ENCODE results near the gene GPR15. TPM values are rescaled to one million over a fixed set of nuclear protein-coding genes. Genes with fewer than 3 reads are reported as not detected.
A peak's percentile ranks its signal among the peaks of the same experiment; 100 is the strongest.

Gene GPR15
- total RNA-seq, 1 experiment from 2014 or later, result not detected

DNA sequence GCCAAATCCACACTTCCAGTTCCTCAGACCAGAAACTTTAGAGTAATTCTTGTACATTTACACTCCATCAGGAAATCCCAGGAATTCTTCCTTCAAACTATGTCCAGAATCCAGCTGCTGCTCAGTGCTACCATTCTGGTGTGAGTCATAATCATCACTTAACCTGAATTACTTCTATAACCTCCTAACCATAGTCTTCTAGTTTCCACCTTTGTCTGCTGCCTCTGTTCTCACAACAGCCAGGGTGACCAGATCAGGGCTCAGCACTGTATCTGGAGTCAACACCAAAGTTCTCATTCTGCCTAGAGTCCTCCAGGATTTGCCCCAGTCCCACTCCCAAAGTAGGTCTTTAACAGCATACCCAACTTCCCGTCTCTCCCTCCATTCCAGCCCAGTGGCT lies 12.4 kb upstream of the GPR15 start (continued):
- no peak for TF ChIP-seq HMGXB4 (CRISPR knock-in tag; IDR thresholded peaks at IDR 0.05)
- TF ChIP-seq, protein P1, sequence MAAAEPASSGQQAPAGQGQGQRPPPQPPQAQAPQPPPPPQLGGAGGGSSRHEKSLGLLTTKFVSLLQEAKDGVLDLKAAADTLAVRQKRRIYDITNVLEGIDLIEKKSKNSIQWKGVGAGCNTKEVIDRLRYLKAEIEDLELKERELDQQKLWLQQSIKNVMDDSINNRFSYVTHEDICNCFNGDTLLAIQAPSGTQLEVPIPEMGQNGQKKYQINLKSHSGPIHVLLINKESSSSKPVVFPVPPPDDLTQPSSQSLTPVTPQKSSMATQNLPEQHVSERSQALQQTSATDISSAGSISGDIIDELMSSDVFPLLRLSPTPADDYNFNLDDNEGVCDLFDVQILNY (CRISPR knock-in tag; IDR thresholded peaks at IDR 0.05), result no peak
- no peak for TF ChIP-seq HMGA2 (CRISPR knock-in tag; IDR thresholded peaks at IDR 0.05)
- TF ChIP-seq SOX15 (CRISPR knock-in tag; IDR thresholded peaks at IDR 0.05), result no peak
- TF ChIP-seq, protein P2, sequence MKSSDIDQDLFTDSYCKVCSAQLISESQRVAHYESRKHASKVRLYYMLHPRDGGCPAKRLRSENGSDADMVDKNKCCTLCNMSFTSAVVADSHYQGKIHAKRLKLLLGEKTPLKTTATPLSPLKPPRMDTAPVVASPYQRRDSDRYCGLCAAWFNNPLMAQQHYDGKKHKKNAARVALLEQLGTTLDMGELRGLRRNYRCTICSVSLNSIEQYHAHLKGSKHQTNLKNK (CRISPR knock-in tag; IDR thresholded peaks at IDR 0.05), result no peak

DNA sequence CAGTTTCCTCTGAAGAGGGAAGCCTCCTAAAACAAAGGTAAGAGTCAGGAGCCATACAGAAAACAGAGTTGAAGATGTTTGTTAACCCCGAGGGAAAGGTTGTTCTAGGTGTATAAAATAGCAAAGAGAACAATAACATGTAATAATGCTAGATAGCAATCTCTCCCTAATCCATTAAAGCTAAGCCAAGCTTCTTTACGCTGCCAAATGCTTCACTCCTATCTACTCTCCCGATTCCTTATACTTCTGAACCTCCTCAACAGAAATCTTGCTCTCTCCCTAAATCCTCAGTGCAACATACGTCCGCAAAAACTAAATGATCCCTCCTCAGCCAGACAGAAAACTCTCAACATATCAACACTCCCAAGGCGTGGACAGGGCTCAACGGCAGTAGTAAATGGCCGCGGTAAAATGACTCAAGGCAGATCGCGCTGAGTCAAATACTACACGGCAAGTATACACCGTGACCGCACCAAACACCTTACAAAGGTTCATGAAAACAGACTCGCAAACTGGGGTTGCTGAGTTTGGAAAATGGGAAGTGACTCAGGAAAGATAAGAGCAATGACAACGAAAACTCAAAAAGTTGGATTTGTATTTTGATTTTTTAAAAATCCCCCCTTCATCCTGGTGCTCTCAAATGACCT lies 9.8 kb upstream of the GPR15 start:
- DNase-seq (ENCODE audit: low spot score) (peak; percentile 19), ATAC-seq (peak; percentile 13)
- Mint-ChIP-seq H3K27ac (peak overlapping the region; percentile 93), H3K4me1 (peaks cover 41% of the 10 kb centered on the region), H3K4me3 (peak overlapping the region; percentile 90), H3K27me3 (ENCODE audit: low read depth) (no peaks in the 10 kb centered on the region), H3K36me3 (peaks cover 28% of the 10 kb centered on the region), H3K9me3 (no peaks in the 10 kb centered on the region)
- CTCF ChIA-PET, result interaction anchor here (0.8 to 1.2 kb wide), 3 partner anchors 10 to 178 kb away, joined by 3 to 5 read pairs (median 4); partner anchors contain the start of gene GPR15
- POLR2A ChIA-PET, result interaction anchor here (0.6 to 1.2 kb wide), 3 partner anchors 195 to 380 kb away, joined by 3 to 11 read pairs (median 8); partner anchors contain the start of gene DCBLD2
- no peak for TF ChIP-seq SMAD3 (CRISPR knock-in tag; IDR thresholded peaks at IDR 0.05; ENCODE audit: borderline replicate concordance)
- no peak for TF ChIP-seq OVOL2 (CRISPR knock-in tag; IDR thresholded peaks at IDR 0.05; ENCODE audit: borderline replicate concordance)
- no peak for TF ChIP-seq TEAD4 (CRISPR knock-in tag; IDR thresholded peaks at IDR 0.05)
- TF ChIP-seq, protein P3, sequence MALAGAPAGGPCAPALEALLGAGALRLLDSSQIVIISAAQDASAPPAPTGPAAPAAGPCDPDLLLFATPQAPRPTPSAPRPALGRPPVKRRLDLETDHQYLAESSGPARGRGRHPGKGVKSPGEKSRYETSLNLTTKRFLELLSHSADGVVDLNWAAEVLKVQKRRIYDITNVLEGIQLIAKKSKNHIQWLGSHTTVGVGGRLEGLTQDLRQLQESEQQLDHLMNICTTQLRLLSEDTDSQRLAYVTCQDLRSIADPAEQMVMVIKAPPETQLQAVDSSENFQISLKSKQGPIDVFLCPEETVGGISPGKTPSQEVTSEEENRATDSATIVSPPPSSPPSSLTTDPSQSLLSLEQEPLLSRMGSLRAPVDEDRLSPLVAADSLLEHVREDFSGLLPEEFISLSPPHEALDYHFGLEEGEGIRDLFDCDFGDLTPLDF (CRISPR knock-in tag; IDR thresholded peaks at IDR 0.05), result no peak

GRCh38 chr3:98522544-98523281 lies 9.1 kb upstream of the GPR15 start, which contains the start of gene CLDND1:
TSS of gene CLDND1 (minus strand) at chr3:98522902. CDS start at chr3:98521424, 1,478 bp downstream.
- ChIA-PET CTCF (interaction anchor here (0.7 to 1.2 kb wide), 7 partner anchors 10 to 263 kb away, joined by 3 to 5 read pairs (median 3); partner anchors contain the start of genes CPOX and GPR15), POLR2A (interaction anchor here (0.6 to 1.2 kb wide), 6 partner anchors 43 to 1301 kb away, joined by 3 to 11 read pairs (median 3); partner anchors contain the start of gene DCBLD2)
- DNase-seq (ENCODE audit: low spot score), result peak; percentile 97
- ATAC-seq, result peak; percentile 98
- Mint-ChIP-seq H3K4me1 (peaks cover 36% of the 10 kb centered on the region), H3K9me3 (no peaks in the 10 kb centered on the region), H3K36me3 (peaks cover 26% of the 10 kb centered on the region), H3K27me3 (ENCODE audit: low read depth) (no peaks in the 10 kb centered on the region), H3K4me3 (peak within 1 kb of the TSS; percentile 90), H3K27ac (peak within 1 kb of the TSS; percentile 98)
- TF ChIP-seq IRF2 (CRISPR knock-in tag; IDR thresholded peaks at IDR 0.05; ENCODE audit: borderline replicate concordance, low read depth) (no peak), ZNF396 (CRISPR knock-in tag; IDR thresholded peaks at IDR 0.05; ENCODE audit: borderline replicate concordance) (no peak), TEAD1 (CRISPR knock-in tag; IDR thresholded peaks at IDR 0.05) (no peak), CREB1 (CRISPR knock-in tag; IDR thresholded peaks at IDR 0.05) (no peak), ZNF219 (CRISPR knock-in tag; IDR thresholded peaks at IDR 0.05; ENCODE audit: borderline replicate concordance) (no peak), ARID4B (CRISPR knock-in tag; IDR thresholded peaks at IDR 0.05; ENCODE audit: borderline replicate concordance) (no peak; the same call in 1 of the 2 replicates), ETV6 (CRISPR knock-in tag; IDR thresholded peaks at IDR 0.05) (no peak; the same call in 1 of the 2 replicates), ESRRA (CRISPR knock-in tag; IDR thresholded peaks at IDR 0.05; ENCODE audit: borderline replicate concordance) (no peak)
- TF ChIP-seq, protein P2 (CRISPR knock-in tag; IDR thresholded peaks at IDR 0.05), result no peak
- TF ChIP-seq, protein P4, sequence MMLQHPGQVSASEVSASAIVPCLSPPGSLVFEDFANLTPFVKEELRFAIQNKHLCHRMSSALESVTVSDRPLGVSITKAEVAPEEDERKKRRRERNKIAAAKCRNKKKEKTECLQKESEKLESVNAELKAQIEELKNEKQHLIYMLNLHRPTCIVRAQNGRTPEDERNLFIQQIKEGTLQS (CRISPR knock-in tag; conservative IDR thresholded peaks at IDR 0.05), result no peak

All from WTC11 (cell line).